ENCODE measurements around the gene DOCK3.

DNA sequence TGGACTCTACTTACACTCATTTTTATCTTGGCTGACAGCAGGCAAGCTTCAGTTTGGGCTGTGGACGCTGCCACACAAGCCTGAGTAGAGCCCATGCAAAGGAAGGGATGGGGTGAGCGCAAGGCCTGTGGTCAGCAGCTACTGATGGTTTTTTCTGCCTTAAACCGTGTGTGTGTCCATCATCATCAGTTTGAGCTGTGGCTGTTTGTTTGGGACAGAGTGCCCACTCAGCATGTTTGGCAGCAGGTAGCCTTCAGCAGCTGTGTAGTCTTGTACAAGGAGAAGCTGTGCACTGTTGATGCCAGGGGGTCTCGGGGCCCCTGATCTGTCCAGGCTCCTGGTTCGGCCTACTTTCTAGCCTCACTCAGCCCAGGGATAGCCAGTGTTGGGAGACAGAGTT is 719.8 kb downstream of the DOCK3 start:
- TF ChIP-seq CEBPB (IDR thresholded peaks at IDR 0.05; ENCODE audit: borderline replicate concordance in 1 of 2, low read depth in 2 of 2, low read length in 2 of 2) (no peak), RCOR1 (conservative IDR thresholded peaks at IDR 0.05; ENCODE audit: low read depth, low read length) (no peak), CHD1 (IDR thresholded peaks at IDR 0.05; ENCODE audit: low read depth, low read length) (no peak), TBL1XR1 (IDR thresholded peaks at IDR 0.05; ENCODE audit: low read depth, low read length) (no peak), POLR2AphosphoS5 (IDR thresholded peaks at IDR 0.05; ENCODE audit: low read length) (no peak; the same call in 1 of the 2 replicates), ETV6 (conservative IDR thresholded peaks at IDR 0.05 in 1 of 2, IDR thresholded peaks at IDR 0.05 in 1 of 2; ENCODE audit: borderline replicate concordance in 1 of 2, low read depth in 1 of 2) (no peak), ZBED1 (IDR thresholded peaks at IDR 0.05; ENCODE audit: borderline replicate concordance) (no peak)
- TF ChIP-seq, protein P1, sequence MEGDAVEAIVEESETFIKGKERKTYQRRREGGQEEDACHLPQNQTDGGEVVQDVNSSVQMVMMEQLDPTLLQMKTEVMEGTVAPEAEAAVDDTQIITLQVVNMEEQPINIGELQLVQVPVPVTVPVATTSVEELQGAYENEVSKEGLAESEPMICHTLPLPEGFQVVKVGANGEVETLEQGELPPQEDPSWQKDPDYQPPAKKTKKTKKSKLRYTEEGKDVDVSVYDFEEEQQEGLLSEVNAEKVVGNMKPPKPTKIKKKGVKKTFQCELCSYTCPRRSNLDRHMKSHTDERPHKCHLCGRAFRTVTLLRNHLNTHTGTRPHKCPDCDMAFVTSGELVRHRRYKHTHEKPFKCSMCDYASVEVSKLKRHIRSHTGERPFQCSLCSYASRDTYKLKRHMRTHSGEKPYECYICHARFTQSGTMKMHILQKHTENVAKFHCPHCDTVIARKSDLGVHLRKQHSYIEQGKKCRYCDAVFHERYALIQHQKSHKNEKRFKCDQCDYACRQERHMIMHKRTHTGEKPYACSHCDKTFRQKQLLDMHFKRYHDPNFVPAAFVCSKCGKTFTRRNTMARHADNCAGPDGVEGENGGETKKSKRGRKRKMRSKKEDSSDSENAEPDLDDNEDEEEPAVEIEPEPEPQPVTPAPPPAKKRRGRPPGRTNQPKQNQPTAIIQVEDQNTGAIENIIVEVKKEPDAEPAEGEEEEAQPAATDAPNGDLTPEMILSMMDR (IDR thresholded peaks at IDR 0.05 in 2 of 3, conservative IDR thresholded peaks at IDR 0.05 in 1 of 3; ENCODE audit: control insufficient read depth in 2 of 3, extremely low read depth in 1 of 3, insufficient read depth in 1 of 3, low read depth in 3 of 3, low read length in 3 of 3): no peak
- TF ChIP-seq, protein P2, sequence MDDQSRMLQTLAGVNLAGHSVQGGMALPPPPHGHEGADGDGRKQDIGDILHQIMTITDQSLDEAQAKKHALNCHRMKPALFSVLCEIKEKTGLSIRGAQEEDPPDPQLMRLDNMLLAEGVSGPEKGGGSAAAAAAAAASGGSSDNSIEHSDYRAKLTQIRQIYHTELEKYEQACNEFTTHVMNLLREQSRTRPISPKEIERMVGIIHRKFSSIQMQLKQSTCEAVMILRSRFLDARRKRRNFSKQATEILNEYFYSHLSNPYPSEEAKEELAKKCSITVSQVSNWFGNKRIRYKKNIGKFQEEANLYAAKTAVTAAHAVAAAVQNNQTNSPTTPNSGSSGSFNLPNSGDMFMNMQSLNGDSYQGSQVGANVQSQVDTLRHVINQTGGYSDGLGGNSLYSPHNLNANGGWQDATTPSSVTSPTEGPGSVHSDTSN (IDR thresholded peaks at IDR 0.05; ENCODE audit: insufficient replicate concordance, low read depth, low read length): no peak
